ENCODE measurements around the gene STARD13.

Gene STARD13

DNA sequence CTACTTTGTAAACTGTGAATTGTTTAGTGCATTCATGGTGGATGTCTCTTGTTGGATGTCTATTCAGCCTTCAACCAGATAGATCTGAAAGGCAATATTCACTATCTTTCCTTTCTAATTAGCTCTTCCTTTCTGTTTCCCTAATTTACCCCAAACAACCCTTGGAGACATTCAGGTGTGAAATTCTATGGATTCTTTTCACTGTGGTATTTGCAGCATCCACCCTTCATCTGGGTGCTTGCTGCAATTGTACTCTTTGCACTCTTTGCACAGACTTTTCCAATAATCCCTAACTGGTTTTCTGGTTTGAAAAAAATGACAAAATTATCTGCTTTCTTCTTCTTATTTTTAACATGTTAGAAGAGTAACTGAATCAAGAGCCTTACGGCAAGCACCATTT, 212.8 kb downstream of the STARD13 start:
- no peak for DNase-seq

DNA sequence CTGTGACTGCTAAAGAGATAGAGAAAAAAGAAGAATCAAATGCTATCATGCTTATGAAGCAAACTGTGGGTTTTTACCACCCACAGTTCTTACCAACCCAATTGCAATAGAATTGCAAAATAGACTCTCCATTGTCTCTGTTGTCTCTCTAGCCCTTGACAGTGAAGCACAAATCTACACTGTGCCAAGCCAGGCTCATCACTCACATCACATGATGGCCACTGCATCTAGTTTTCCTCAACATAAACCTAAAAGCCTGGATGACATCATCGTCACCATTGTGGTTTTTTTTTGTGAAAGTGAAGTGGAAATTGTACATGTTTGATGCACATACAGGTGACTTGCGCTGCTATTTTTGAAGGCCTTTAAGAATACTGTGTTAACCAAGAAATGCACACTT, 213.3 kb downstream of the STARD13 start:
- no peak for DNase-seq

DNA sequence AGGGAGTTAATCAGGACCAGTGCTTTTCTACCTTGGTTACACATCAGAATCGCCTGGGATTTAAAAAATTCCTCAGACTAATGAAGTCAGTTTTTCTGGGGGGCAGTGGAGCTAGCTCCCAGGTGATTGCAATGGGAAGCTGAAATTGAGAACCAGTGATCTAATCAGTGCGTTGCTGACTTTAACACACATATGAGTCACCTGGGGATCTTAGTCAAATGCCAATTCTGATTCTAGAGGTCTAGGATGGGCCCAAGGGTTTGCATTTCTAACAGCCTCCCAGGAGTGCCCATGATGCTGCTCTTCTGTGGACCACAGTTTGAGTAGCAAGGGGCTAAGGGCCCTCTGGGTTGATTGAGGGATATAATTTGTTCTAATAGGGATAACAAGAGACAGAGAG, 214.8 kb downstream of the STARD13 start:
- no peak for DNase-seq

DNA sequence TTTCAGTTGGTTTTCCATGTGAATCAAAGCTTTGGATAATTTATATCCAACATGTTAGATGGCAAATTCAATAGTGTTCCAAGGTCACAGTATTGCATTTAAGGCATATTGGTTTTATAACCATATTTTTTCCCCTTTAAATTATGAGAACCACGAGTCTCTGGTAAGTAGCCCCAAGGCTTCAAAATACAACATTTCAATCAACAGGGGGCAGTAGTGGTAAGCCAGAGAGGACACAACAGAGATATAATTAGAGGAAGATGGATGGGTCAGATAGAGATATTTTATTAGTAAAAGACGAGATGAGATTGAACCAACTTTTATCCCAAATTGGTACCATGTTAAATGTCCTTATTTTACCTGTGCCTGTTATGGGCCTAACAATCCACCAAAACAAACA, 216.2 kb downstream of the STARD13 start:
- no peak for DNase-seq

DNA sequence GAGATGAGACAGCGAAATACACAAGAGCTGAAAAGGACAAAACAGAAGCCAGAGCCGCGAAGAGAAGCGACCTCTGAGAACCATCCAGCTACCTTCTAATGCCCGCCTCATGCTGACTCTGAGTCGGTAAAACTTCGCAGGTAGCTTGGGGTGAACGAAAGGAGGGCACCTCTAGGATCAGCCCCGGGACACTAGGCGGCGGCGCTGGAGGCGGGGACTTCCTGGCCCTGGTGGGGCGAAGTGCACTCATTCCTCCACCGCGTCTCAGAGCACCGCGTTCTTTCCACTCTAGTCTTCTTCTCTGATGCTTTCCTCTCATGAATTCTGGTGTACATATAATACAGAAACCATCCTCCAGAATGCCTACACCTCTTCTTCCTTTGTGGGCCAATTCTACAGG, 219.2 kb downstream of the STARD13 start:
- DNase-seq: no peak

DNA sequence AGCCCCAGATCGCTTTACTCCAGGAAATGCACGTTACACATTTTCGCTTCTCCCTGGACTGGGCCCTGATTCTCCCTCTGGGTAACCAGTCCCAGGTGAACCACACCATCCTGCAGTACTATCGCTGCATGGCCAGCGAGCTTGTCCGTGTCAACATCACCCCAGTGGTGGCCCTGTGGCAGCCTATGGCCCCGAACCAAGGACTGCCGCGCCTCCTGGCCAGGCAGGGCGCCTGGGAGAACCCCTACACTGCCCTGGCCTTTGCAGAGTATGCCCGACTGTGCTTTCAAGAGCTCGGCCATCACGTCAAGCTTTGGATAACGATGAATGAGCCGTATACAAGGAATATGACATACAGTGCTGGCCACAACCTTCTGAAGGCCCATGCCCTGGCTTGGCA, 224.7 kb downstream of the STARD13 start:
- DNase-seq: no peak

DNA sequence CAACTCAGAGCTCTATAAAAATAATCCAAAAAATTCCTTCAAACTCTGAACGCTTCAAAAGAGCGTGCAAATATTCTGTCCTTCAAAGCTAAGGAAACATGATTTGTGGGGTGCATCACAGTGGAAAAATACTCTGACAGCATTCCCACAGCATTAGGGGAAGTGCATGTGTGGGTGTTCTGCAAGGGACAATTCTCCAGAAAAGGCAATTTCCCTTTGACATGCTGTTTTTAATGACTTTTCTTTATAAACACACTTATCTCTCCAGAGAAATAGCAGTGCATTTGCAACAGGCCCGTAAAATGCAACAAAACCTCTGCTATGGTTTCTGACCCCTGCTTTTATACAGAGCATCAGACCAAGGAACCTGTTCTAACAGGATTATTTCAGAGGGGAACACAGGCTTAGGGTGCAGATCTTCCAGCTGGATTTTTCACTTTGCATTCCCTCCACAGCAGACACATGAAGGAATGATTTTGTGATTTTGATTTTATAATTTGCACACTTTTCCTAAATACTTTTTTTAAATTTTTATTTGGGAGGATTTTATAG, 226.7 kb downstream of the STARD13 start:
- DNase-seq: no peak

DNA sequence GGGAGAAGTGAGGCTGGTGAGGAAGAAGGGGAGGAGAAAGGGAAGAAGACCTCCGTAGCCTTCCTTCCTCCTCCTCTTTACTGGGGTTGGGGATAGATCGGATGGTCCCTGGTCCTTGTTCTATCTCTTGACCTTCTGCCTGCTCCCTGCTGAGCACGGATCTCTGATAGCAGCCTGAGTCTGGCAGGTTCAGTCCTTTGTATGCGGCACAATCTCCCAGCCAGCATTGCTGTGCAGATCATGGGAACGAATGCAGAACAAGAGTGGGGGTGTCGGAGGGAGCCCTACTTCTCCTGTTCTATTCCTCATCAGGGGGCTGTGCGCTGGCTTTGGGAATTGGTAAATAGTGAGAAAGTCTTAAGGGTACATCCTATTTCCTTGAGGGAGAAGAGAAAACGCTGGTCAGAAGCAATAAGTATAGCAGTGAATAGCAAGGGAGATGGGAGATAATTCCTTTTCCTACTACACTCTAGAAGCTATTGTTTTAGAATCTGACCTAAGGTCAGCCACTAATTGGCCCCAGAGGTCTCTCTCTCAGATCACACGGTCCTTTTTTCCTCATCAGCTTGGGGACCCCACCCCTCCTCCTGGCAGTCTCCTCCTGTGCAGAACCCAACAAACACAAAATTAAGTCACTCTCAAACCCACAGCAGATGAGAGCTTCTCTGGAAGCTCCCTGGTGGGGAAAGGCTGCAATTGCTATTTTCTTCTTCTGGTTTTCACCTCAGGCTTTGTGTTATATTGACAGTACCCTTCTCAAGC, 228.4 kb downstream of the STARD13 start:
- DNase-seq: no peak

DNA sequence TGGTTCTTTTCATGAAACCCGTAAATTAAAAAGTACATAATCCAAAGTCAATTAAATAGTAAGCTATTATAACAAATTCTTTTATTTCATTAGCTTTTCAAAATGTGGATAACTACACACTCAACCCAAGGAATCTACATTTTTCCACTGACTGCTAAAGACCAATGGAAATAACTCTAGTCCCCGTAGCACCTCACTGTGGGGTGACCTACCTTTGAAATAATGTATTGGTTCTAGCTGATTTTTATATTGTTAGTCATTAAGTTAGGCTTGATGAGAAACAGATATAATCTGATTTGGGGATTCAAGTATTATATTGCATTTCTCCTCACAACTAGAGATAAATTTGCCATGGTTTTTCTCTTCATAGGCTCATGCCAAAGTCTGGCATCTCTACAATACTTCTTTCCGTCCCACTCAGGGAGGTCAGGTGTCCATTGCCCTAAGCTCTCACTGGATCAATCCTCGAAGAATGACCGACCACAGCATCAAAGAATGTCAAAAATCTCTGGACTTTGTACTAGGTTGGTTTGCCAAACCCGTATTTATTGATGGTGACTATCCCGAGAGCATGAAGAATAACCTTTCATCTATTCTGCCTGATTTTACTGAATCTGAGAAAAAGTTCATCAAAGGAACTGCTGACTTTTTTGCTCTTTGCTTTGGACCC, 232.0 kb downstream of the STARD13 start:
- no peak for DNase-seq
